Activated B cell treated with CpG ODN at 0.5 μM for 24 hours (primary cell): ENCODE results near the gene PFDN5. TPM values are rescaled to one million over a fixed set of nuclear protein-coding genes. Genes with fewer than 3 reads are reported as not detected.
"Not testable (repeated sequence)": the region's sequence is repeated elsewhere in the genome, so short reads cannot be mapped to it uniquely, and the experiment has no call there.

ENCODE experiments used
- ATAC-seq: fragments of 200-7000 bp; cut with Tn5 transposase; one replicate; pipeline ENCODE4 v1.10.0; 2021; ENCODE audit warnings: low read depth, mild to moderate bottlenecking, moderate library complexity
- CTCF ChIA-PET: fragments of 350-600 bp; sonication (Branson Sonifier 250); formaldehyde crosslinking; loops from one replicate; lab custom pipeline; 2021; ENCODE audit warnings: antibody characterized with exemption; lab: Charles Lee
- POLR2A ChIA-PET: fragments of 350-600 bp; sonication (Branson Sonifier 250); formaldehyde crosslinking; loops from one replicate; lab custom pipeline; 2021; ENCODE audit warnings: antibody characterized with exemption; lab: Charles Lee
- DNase-seq: peaks from one replicate; pipeline ENCODE4 v3.0.0; 2022
- H3K27ac Mint-ChIP-seq: one replicate; pipeline ENCODE4 v1.8.0; 2020; ENCODE audit warnings: mixed read lengths
- H3K27me3 Mint-ChIP-seq: one replicate; pipeline ENCODE4 v1.8.0; 2021; ENCODE audit warnings: mixed read lengths
- H3K36me3 Mint-ChIP-seq: one replicate; pipeline ENCODE4 v1.8.0; 2021; ENCODE audit warnings: low read depth, mixed read lengths
- H3K4me1 Mint-ChIP-seq: one replicate; pipeline ENCODE4 v1.8.0; 2021; ENCODE audit warnings: mixed read lengths
- H3K4me3 Mint-ChIP-seq: one replicate; pipeline ENCODE4 v1.8.0; 2020; ENCODE audit warnings: mild to moderate bottlenecking, mixed read lengths
- H3K9me3 Mint-ChIP-seq: one replicate; pipeline ENCODE4 v1.8.0; 2020; ENCODE audit warnings: mixed read lengths
- CTCF ChIP-seq: fragments of 200-600 bp; IDR thresholded peaks from one replicate; pipeline ENCODE4 v1.8.0; 2022; ENCODE audit warnings: antibody characterized with exemption, mild to moderate bottlenecking
- intact Hi-C: fragments of 100-400 bp; cut with micrococcal nuclease; formaldehyde crosslinking; loops from one replicate; pipeline ENCODE4 v1.15.1; 2024
- total RNA-seq: library from RNA; stranded (reverse); gene quantifications from 2 replicates; pipeline ENCODE4 v1.2.3, GENCODE V29; 2022

Gene PFDN5
- total RNA-seq, 1 donor from 2014 or later: 486 TPM

GRCh38 chr12:53292426-53292825 is 2.9 kb upstream of the PFDN5 start:
- no peaks in the 10 kb centered on the region for H3K9me3 Mint-ChIP-seq
- POLR2A ChIA-PET: interaction anchor here (3.6 kb wide), 1 partner anchor 72 kb away, joined by 33 read pairs; no protein-coding TSS in a partner anchor
- CTCF ChIA-PET: interaction anchor here (1.4 to 14.7 kb wide), 3 partner anchors 41 to 132 kb away, joined by 3 to 298 read pairs (median 4); partner anchors contain the start of gene ITGB7

GRCh38 chr12:53295891-53296219 is 513 bp downstream of the PFDN5 start:
- Mint-ChIP-seq H3K27me3 (no peaks in the 10 kb centered on the region), H3K27ac (peak overlapping the region; percentile 97), H3K9me3 (no peaks in the 10 kb centered on the region), H3K4me3 (peak overlapping the region; percentile 99), H3K4me1 (peaks cover 53% of the 10 kb centered on the region), H3K36me3 (peaks cover 41% of the 10 kb centered on the region)
- TF ChIP-seq CTCF: no peak
- ATAC-seq: peak; percentile 1
- ChIA-PET POLR2A (interaction anchor here (0.7 to 8.5 kb wide), 20 partner anchors 17 to 380 kb away, joined by 3 to 114 read pairs (median 5); partner anchors contain the start of genes AAAS, ATP5MC2, CSAD and ESPL1), CTCF (interaction anchor here (0.9 to 14.7 kb wide), 7 partner anchors 9 to 117 kb away, joined by 3 to 298 read pairs (median 5); partner anchors contain the start of genes AAAS, ESPL1 and ITGB7)
- no peak for DNase-seq
- intact Hi-C loops: loop anchor here (1.0 to 2.0 kb wide), 8 partner anchors 25 to 290 kb away; partner anchors contain the start of genes AAAS, CSAD, EIF4B and ESPL1

More at GRCh38 chr12:53292426-53292825, 2.9 kb upstream of the PFDN5 start:
- Mint-ChIP-seq H3K4me3 (no peak overlapping the region), H3K27me3 (no peaks in the 10 kb centered on the region), H3K27ac (no peak overlapping the region), H3K36me3 (peaks cover 12% of the 10 kb centered on the region), H3K4me1 (peaks cover 27% of the 10 kb centered on the region)
- no peak for TF ChIP-seq CTCF
- DNase-seq (no peak), ATAC-seq (no peak)
- intact Hi-C loops: no loop called here

- DNase-seq, H3K9me3 Mint-ChIP-seq, H3K27ac Mint-ChIP-seq, ATAC-seq, intact Hi-C loops, H3K27me3 Mint-ChIP-seq: not testable (repeated sequence)
- peak overlapping the region; percentile 99 for H3K4me3 Mint-ChIP-seq
- H3K4me1 Mint-ChIP-seq: peaks cover 61% of the 10 kb centered on the region
- peaks cover 51% of the 10 kb centered on the region for H3K36me3 Mint-ChIP-seq
- ChIA-PET CTCF (interaction anchor here (5.5 kb wide), 1 partner anchor 24 kb away, joined by 37 read pairs; the partner anchor contains the start of gene AAAS), POLR2A (interaction anchor here (0.6 to 8.5 kb wide), 3 partner anchors 26 to 180 kb away, joined by 3 to 114 read pairs (median 6); partner anchors contain the start of gene AAAS)
Observed at GRCh38 chr12:53297106-53297505, 1.8 kb downstream of the PFDN5 start.

GRCh38 chr12:53298164-53298563 is 2.8 kb downstream of the PFDN5 start:
- DNase-seq: no peak
- POLR2A ChIA-PET: interaction anchor here (0.6 to 8.5 kb wide), 5 partner anchors 25 to 138 kb away, joined by 3 to 114 read pairs (median 5); partner anchors contain the start of gene AAAS
- Mint-ChIP-seq H3K4me1 (peaks cover 68% of the 10 kb centered on the region), H3K4me3 (peak overlapping the region; percentile 44), H3K27ac (peak overlapping the region; percentile 63), H3K9me3 (no peaks in the 10 kb centered on the region), H3K36me3 (peaks cover 61% of the 10 kb centered on the region), H3K27me3 (no peaks in the 10 kb centered on the region)
- CTCF ChIA-PET: interaction anchor here (0.7 to 5.5 kb wide), 2 partner anchors 23 to 83 kb away, joined by 3 to 37 read pairs; partner anchors contain the start of gene AAAS
- intact Hi-C loops: no loop called here
- TF ChIP-seq CTCF: no peak
- ATAC-seq: no peak

GRCh38 chr12:53299101-53299453 is 3.7 kb downstream of the PFDN5 start:
- TF ChIP-seq CTCF: no peak
- Mint-ChIP-seq H3K27ac (peak overlapping the region; percentile 95), H3K4me1 (peaks cover 68% of the 10 kb centered on the region), H3K4me3 (peak overlapping the region; percentile 100), H3K27me3 (no peaks in the 10 kb centered on the region), H3K36me3 (peaks cover 67% of the 10 kb centered on the region), H3K9me3 (no peaks in the 10 kb centered on the region)
- no peak for DNase-seq
- intact Hi-C loops: loop anchor here (1.0 kb wide), 5 partner anchors 22 to 153 kb away; partner anchors contain the start of genes AAAS, CSAD, ESPL1 and PCBP2
- POLR2A ChIA-PET: interaction anchor here (0.7 to 8.5 kb wide), 14 partner anchors 9 to 220 kb away, joined by 3 to 114 read pairs (median 4); partner anchors contain the start of genes AAAS, CSAD, ESPL1 and SPRYD3
- ATAC-seq: peak; percentile 19
- CTCF ChIA-PET: interaction anchor here (0.7 to 5.5 kb wide), 8 partner anchors 22 to 139 kb away, joined by 3 to 37 read pairs (median 8); partner anchors contain the start of gene AAAS
